ENCODE results near the gene RAD51B.
"Not testable (repeated sequence)": the region's sequence is repeated elsewhere in the genome, so short reads cannot be mapped to it uniquely, and the experiment has no call there.

RAD51B gene

GRCh38 chr14:67984274-67984673 is 164.7 kb downstream of the RAD51B start:
- no peak for DNase-seq (ENCODE audit: low spot score)

- DNase-seq (ENCODE audit: low spot score), result no peak
These were observed 166.7 kb downstream of the RAD51B start for GRCh38 chr14:67986131-67986841.

GRCh38 chr14:67987606-67988005 is 168.0 kb downstream of the RAD51B start:
- peak; percentile 26 for DNase-seq (ENCODE audit: low spot score)

GRCh38 chr14:67988210-67988609 is 168.6 kb downstream of the RAD51B start:
- DNase-seq (ENCODE audit: low spot score), result not testable (repeated sequence)

- DNase-seq (ENCODE audit: low spot score), result no peak
These were observed 171.0 kb downstream of the RAD51B start for GRCh38 chr14:67990576-67990975.

GRCh38 chr14:67994531-67994930 is 175.0 kb downstream of the RAD51B start:
- DNase-seq (ENCODE audit: low spot score), result no peak

GRCh38 chr14:67996235-67996634 is 176.7 kb downstream of the RAD51B start:
- DNase-seq (ENCODE audit: low spot score), result no peak

- no peak for DNase-seq (ENCODE audit: low spot score)
These were observed 179.3 kb downstream of the RAD51B start for GRCh38 chr14:67998834-67999233.

GRCh38 chr14:67999290-67999689 is 179.7 kb downstream of the RAD51B start:
- no peak for DNase-seq (ENCODE audit: low spot score)

GRCh38 chr14:67999705-68000384 is 180.3 kb downstream of the RAD51B start:
- DNase-seq (ENCODE audit: low spot score), result no peak

GRCh38 chr14:68000511-68000910 is 180.9 kb downstream of the RAD51B start:
- no peak for DNase-seq (ENCODE audit: low spot score)

GRCh38 chr14:68008491-68008890 is 188.9 kb downstream of the RAD51B start:
- no peak for DNase-seq (ENCODE audit: low spot score)

- no peak for DNase-seq (ENCODE audit: low spot score)
These were observed 191.9 kb downstream of the RAD51B start for GRCh38 chr14:68011406-68012028.

- DNase-seq (ENCODE audit: low spot score), result no peak
These were observed 193.3 kb downstream of the RAD51B start for GRCh38 chr14:68012871-68013270.

- no peak for DNase-seq (ENCODE audit: low spot score)
These were observed 193.7 kb downstream of the RAD51B start for GRCh38 chr14:68013326-68013725.

GRCh38 chr14:68014771-68015170 is 195.2 kb downstream of the RAD51B start:
- DNase-seq (ENCODE audit: low spot score), result no peak

- DNase-seq (ENCODE audit: low spot score), result no peak
These were observed 196.0 kb downstream of the RAD51B start for GRCh38 chr14:68015356-68016254.

GRCh38 chr14:68016255-68016914 is 196.8 kb downstream of the RAD51B start:
- DNase-seq (ENCODE audit: low spot score), result no peak

- no peak for DNase-seq (ENCODE audit: low spot score)
These were observed 199.0 kb downstream of the RAD51B start for GRCh38 chr14:68018598-68018997.

GRCh38 chr14:68020493-68020892 is 200.9 kb downstream of the RAD51B start:
- DNase-seq (ENCODE audit: low spot score), result no peak

GRCh38 chr14:68020999-68021663 is 201.6 kb downstream of the RAD51B start:
- no peak for DNase-seq (ENCODE audit: low spot score)

Measured in Ammon's horn (tissue), 1 donor.